Osteocyte (in vitro differentiated cells): Measurements from ENCODE around the gene GPHN. TPM values are rescaled to one million over a fixed set of nuclear protein-coding genes. Genes with fewer than 3 reads are reported as not detected.

ENCODE experiments used
- DNase-seq: peaks from one replicate; pipeline ENCODE4 v3.0.0; 2021; ENCODE audit warnings: mixed read lengths; ENCODE audit not compliant: unreplicated experiment; ENCODE audit errors: extremely low spot score
- H3K27ac Mint-ChIP-seq: one replicate; pipeline ENCODE4 v1.8.0; 2021; ENCODE audit warnings: mild to moderate bottlenecking, mixed read lengths; ENCODE audit not compliant: unreplicated experiment
- H3K27me3 Mint-ChIP-seq: one replicate; pipeline ENCODE4 v1.8.0; 2021; ENCODE audit warnings: mixed read lengths; ENCODE audit not compliant: unreplicated experiment
- H3K36me3 Mint-ChIP-seq: one replicate; pipeline ENCODE4 v1.8.0; 2021; ENCODE audit warnings: mixed read lengths; ENCODE audit not compliant: unreplicated experiment
- H3K4me1 Mint-ChIP-seq: one replicate; pipeline ENCODE4 v1.8.0; 2021; ENCODE audit warnings: mixed read lengths; ENCODE audit not compliant: unreplicated experiment
- H3K4me3 Mint-ChIP-seq: one replicate; pipeline ENCODE4 v1.8.0; 2021; ENCODE audit warnings: mild to moderate bottlenecking, moderate library complexity, mixed read lengths; ENCODE audit not compliant: unreplicated experiment
- H3K9me3 Mint-ChIP-seq: one replicate; pipeline ENCODE4 v1.8.0; 2021; ENCODE audit warnings: mixed read lengths; ENCODE audit not compliant: unreplicated experiment
- CTCF ChIP-seq: fragments of 200-600 bp; sonication (generic); IDR thresholded peaks from 2 replicates; pipeline ENCODE4 v1.5.0; 2021; ENCODE audit warnings: antibody characterized with exemption, mild to moderate bottlenecking, moderate library complexity
- total RNA-seq: library from RNA; stranded (reverse); gene quantifications from 2 replicates; pipeline ENCODE4 v1.2.1, GENCODE V29; 2021

GPHN gene
- total RNA-seq, 1 donor from 2014 or later = 17.7 TPM

GRCh38 chr14:66920196-66920595 lies 412.2 kb downstream of the GPHN start:
- peaks cover 11% of the 10 kb centered on the region for H3K9me3 Mint-ChIP-seq
- H3K27me3 Mint-ChIP-seq = no peaks in the 10 kb centered on the region
- H3K27ac Mint-ChIP-seq = no peak overlapping the region
- no peak for TF ChIP-seq CTCF
- no peak for DNase-seq
- H3K4me1 Mint-ChIP-seq = no peaks in the 10 kb centered on the region
- no peak overlapping the region for H3K4me3 Mint-ChIP-seq
- H3K36me3 Mint-ChIP-seq = peaks cover 15% of the 10 kb centered on the region

DNA sequence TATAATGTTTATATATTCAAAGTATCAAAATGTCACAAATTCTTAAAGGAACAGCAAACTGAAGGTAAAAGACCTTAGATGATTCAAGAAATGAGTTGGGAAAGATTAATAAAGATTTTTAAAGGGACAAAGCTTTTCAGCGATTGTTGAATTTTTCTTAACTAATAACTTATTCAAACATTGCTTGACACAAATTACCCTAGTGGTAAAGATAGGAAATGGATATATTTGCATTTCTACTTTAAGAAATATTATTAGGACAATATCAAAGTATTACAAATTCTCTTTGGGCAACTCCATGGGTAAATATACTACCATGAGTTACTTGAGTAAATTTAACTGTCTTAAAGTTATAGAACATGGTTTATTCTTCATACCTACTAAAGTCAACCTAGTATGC lies 415.3 kb downstream of the GPHN start:
- TF ChIP-seq CTCF = no peak
- no peaks in the 10 kb centered on the region for H3K27me3 Mint-ChIP-seq
- no peak overlapping the region for H3K4me3 Mint-ChIP-seq
- no peak for DNase-seq
- peaks cover 18% of the 10 kb centered on the region for H3K9me3 Mint-ChIP-seq
- H3K36me3 Mint-ChIP-seq = peaks cover 14% of the 10 kb centered on the region
- H3K4me1 Mint-ChIP-seq = no peaks in the 10 kb centered on the region
- H3K27ac Mint-ChIP-seq = no peak overlapping the region

GRCh38 chr14:66939409-66939808 lies 431.5 kb downstream of the GPHN start:
- Mint-ChIP-seq H3K27ac (no peak overlapping the region), H3K4me1 (no peaks in the 10 kb centered on the region), H3K4me3 (no peak overlapping the region), H3K27me3 (no peaks in the 10 kb centered on the region), H3K36me3 (peaks cover 15% of the 10 kb centered on the region), H3K9me3 (peaks cover 18% of the 10 kb centered on the region)
- TF ChIP-seq CTCF = no peak
- no peak for DNase-seq

DNA sequence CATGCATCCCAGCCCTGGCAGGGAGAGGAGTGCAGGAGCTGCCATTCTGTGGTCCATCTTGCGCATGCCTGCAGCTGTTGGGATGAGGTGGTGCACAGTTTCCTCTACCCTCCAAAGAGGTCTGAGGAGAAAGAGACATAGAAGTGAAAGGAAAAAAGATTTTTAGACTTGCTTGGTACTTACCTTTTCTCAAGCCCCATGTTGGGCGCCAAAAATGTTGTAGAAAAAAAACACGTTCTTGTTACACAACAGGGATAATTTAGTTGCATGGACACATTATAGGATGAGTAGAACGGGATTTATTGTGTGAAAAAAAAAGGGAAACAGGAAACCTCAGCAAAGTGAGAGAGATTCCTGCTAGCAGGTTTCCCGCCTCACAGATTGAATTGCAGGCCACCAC lies 436.9 kb downstream of the GPHN start:
- Mint-ChIP-seq H3K36me3 (peaks cover 33% of the 10 kb centered on the region), H3K27me3 (no peaks in the 10 kb centered on the region), H3K27ac (no peak overlapping the region), H3K4me3 (no peak overlapping the region), H3K9me3 (peaks cover 37% of the 10 kb centered on the region), H3K4me1 (no peaks in the 10 kb centered on the region)
- no peak for TF ChIP-seq CTCF
- no peak for DNase-seq

- no peak overlapping the region for H3K27ac Mint-ChIP-seq
- H3K9me3 Mint-ChIP-seq = peaks cover 40% of the 10 kb centered on the region
- H3K27me3 Mint-ChIP-seq = no peaks in the 10 kb centered on the region
- TF ChIP-seq CTCF = no peak
- no peak overlapping the region for H3K4me3 Mint-ChIP-seq
- no peaks in the 10 kb centered on the region for H3K4me1 Mint-ChIP-seq
- DNase-seq = no peak
- peaks cover 16% of the 10 kb centered on the region for H3K36me3 Mint-ChIP-seq
Observed at GRCh38 chr14:66955159-66955558, 447.2 kb downstream of the GPHN start.
